GM19023 (cell line): ENCODE results near the gene NCR2.

ENCODE experiments used
- ATAC-seq: cut with Tn5 transposase; IDR thresholded peaks from one replicate; pipeline ENCODE4 v1.9.1; 2021; ENCODE audit warnings: mild to moderate bottlenecking, moderate library complexity; ENCODE audit not compliant: unreplicated experiment

NCR2 gene

DNA sequence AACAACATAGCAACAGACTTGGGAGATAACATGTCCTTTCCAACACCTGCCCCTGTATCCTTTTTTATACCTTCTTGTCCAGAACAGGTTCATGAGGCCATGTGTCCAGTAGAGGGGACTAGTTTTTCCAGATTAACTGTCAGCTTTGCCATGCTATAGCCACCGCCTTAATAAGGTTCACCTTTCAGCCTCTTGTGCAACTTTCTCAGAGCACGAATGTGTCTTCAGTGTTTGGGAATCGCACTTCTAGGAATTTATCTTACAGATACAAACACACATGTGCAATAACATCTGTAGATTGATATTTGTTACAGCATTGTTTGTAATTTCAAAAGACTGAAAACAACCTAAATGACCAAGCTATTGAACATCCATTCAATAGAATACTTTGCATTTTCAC is 21.4 kb downstream of the NCR2 start:
- ATAC-seq = no peak

DNA sequence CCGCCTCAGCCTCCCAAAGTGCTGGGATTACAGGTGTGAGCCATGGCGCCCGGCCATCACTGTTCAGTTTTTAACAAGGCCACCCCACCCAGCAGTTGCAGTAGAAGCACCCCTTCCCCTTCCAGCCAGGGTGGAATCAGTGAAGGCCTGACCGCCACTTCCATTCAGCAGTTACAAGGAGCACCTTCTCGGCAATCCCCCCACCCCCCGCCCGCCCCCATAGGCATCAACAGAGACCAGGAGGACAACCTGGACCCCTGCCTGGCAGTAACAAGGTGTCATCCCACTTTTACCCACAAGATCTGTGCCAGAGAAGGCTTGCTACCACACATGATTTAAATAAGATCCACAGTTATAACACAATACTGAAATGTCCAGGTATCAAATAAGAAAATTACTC is 23.1 kb downstream of the NCR2 start:
- no peak for ATAC-seq

DNA sequence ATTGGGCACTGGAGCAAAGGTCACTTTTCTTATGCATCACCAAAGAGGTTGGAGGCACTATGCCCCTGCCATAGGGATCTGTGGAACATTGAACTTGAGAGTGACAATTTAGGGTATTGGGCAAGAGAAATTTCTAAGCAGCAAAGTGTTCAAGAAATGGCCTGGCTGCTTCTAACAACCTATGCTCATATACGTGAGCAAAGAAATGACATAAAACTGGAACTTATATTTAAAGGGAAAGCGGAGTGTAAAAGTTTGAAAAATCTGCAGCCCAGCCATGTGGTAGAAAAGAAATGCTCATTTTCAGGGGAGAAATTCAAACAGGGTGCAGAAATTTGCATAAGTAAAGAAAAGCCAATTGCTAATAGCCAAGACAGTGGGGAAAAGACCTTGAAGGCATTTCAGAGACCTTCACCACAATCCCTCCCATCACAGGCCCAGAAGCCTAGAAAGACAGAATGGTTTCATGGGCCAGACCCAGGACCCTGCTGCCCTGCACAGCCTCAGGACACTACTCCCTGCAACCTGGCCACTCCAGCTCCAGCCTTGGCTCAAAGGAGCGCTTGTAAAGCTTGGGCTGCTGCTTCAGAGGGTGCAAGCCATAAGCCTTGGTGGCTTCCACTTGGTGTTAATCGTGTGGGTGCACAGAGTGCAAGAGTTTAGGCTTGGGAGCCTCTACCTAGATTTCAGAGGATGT is 24.4 kb downstream of the NCR2 start:
- no peak for ATAC-seq

DNA sequence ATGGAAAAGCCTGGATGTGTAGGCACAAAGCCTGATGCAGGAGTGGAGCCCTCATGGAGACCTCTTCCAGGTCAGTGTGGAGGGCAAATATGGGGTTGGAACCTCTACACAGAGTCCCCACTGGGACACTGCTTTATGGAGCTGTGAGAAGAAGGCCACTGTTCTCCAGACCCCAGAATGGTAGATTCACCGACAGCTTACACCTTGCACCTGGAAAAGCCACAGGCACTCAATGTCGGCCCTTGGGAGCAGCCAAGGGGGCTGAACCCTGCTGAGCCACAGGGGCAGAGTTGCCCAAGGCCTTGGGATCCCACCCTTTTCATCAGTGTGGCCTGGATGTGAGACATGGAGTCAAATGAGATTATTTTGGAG is 24.9 kb downstream of the NCR2 start:
- no peak for ATAC-seq

DNA sequence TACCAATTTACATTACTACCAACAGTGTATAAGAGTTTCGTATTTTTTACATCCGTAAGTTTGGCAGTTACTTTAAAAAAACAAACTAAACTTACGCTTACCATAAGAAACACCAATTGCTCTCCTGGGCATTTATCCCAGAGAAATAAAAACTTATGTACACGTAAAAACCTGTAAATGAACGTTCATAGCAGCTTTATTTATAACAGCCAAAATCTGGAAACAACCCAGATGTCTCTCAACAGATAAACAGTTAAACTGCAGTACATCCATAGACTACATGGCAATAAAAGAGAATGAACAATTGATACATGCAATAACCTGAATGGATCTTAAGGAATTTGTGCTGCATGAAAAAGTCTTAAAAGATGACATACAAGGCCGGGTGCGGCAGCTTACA is 30.7 kb downstream of the NCR2 start:
- no peak for ATAC-seq

DNA sequence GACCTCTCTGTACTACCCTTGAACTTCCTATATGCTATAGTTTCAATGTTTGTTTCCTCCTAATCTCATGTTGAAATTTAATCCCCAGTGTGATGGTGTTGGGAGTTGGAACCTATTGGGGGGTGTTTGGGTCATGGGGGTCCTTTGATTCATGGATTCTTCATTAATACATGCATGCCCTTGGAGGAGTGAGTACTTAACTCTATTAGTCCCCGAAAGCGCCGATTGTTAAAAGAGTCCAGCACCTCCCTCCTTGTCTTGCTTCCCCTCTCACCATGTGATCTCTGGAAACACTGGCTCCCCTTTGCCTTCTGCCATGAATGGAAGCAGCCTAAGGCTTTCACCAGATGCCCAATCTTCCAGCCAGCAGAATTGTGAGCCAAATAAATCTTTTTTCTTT is 31.7 kb downstream of the NCR2 start:
- ATAC-seq = no peak

DNA sequence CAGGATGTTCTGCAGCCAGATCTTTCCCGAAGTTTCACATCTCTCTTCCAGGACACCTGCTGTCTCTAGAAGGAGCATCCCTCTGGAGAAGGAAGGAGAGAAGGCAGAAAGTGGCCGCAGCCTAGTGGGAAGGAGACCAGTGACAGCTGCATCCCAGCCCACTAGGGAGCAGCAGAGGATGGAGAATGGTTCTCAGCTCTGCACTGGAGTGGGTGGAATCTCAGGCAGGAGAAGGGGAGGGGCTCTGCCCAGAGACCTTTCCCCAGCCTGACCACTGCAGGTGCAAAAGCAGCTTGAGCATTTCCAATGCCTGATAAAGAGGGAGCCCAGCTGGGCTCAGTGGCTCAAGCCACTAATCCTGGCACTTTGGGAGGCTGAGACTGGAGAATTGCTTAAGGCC is 32.3 kb downstream of the NCR2 start:
- no peak for ATAC-seq

DNA sequence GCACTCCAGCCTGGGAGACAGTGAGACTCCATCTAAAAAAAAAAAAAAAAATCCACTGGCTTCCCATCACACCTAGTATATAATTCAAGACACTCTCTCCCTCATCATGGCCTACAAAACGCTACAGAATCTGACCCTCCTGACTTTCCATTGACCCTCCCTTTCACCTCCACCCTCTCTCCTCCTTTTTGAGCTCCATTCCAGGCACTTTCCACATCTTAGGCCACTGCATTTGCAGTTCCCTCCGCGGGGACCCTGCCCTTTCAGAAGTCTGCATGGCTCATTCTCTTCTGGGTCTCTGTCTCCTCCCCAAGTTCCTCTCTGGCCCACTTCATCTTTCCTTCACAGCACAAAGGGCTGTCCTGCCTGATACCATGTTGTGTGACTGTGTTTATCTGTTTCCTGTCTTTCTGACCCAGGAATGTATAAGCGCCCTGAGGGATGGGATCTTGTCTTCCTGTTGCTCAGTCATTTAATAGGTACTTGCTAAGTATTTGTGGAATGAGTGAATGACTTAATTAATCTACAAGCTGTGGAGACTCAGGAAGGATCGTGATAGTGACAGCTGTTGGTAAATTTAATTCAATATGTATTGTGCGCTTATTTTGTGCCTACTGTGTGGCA is 35.2 kb downstream of the NCR2 start:
- ATAC-seq = no peak

DNA sequence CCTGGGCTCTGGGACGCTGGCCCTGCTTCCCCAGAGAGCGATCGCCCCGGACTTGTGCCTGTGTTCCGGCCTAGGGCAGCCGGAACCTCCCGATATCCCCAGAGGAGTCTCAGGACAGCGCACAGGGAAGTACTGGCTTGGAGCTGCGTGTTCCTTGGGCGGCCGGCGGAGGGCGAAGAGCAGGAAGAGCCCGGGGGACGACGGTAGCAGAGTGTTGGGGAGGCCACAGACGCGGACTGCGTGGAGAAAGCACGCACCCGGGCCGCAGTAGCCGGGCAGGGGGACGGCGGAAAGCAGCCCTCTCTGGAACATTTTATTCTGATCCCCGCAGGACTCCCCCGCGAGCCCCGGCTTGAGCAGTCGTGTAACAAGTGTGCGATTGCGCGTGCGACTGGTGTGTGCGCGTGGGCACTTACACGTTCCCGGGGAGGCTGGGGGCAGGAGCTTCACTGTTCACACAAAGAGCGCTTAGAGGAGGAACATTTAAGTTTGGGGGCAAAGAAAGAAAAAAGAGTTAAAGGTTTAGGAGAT is 36.1 kb downstream of the NCR2 start:
- ATAC-seq = no peak

DNA sequence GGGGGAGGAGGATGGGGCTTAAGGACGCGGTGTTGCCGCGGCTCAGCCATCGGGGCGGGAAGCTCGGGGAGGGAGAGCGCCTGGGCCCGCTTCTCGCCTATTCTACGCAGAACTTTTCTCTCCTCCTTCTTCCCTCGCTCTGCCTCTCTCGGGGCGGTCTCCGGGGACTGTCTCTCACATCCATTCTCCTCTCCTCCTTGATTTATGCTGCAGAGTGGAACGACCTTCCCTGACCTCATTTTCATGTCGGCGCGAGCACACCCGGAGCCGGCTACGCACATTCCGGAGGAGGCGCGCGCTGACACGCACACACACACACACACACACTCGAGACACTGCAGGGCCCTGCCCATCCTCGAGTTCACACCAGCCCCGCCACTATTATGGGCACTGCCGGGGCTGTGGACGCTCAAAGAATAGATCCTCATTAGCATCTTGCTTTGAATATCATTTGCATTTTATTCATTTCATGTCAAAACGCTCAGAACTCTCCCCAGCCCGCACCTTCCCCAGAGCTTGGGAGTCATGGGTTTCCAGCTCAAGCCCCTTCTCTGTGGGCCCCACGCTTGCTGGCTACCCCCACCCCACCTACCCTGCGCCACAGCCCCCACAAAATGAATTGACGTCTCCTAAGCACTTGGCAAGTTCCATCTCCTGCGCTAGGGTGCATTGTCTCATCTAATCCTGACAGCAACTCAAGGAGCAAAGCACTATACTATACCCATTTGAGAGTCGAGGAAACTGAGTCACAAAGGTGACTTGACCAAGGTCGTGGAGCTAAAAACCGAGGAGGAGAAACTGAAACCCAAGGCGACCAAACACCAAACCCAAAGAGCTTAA is 36.8 kb downstream of the NCR2 start:
- ATAC-seq = no peak

DNA sequence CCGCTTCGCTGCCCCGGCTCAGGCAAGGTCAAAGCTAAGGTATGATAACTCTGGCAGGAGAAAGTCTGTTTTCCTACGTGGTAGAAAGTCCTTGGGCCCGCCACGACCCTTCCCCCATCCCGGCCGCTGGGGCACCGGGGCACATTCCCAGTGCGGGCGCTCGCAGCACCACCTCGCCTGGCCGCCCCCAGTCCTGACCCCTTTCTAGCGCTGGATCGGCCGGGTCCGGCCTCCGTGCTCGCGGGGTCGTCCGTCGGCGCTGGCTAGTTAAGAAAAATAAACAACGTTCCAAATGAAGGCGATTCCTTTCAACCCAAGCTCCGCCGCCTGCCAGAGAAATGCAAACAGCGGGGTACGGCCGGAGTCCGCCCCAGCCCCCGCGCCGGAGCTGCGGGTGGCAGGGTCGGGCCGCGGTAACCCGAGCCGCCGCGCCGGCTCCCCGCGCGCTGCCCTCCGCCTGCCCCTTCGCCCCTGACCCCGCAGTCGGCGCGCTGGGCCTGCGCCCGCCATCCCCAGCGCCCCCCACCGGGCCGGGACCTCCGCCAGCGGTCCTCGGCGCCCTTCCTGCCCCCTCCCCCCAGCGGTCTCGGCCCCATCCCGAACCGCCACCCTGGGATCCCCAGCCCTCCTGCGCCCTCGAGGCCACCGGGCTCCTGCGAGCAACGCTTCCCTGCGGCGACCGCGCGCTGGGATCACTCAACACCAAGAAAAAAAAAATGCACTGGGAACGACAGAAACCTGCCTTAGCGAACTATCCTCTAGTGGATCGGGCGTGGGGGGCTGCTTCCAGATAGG is 37.6 kb downstream of the NCR2 start:
- ATAC-seq = no peak

DNA sequence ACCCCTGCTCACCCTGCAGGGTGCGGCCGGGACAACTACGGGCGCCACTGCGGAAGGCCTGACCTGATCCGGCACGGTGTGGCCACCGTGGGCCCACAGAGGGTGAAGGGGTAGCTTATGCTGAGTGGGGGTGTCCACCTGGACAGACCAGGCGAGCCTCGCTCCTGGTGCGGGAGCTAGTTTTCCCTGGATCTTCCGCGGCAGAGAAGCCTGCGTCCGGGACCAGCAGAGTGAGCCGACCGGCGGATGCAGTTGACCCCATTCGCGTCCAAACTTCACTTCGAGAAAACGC is 38.2 kb downstream of the NCR2 start:
- ATAC-seq = no peak

DNA sequence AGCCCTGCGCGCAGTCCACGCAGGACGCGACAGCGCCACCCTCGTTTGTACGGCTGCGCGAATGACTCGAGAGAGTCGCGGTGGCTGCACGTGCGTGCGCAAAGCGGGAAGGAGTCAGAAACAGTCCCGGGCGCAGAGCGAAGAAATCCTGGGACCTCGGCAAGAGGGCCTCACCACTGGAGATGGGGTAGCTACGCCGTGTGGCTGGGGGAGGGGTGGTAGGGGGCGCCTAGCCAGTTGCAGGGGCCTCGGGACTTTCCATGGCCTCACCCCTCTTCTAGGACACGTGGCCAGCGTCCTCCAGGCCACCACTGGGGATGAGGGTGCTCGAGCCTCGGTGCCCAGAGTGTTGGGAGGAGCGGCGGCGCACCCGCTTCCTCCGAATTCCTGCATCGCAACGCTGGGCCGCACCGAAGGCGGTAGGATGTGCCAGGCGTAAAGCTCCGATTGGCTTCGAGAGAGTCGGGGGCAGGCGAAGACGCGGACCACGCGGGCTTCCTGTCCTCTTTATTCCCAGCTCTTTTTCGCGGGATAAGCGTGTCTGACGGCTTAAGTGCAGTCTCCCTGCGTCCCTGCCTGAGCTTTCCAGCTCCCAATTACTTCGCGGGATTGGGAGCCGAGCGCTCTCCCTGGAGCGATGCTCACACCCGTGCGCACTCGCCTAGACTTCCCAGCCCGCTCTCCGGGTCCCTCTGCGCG is 38.7 kb downstream of the NCR2 start:
- no peak for ATAC-seq

DNA sequence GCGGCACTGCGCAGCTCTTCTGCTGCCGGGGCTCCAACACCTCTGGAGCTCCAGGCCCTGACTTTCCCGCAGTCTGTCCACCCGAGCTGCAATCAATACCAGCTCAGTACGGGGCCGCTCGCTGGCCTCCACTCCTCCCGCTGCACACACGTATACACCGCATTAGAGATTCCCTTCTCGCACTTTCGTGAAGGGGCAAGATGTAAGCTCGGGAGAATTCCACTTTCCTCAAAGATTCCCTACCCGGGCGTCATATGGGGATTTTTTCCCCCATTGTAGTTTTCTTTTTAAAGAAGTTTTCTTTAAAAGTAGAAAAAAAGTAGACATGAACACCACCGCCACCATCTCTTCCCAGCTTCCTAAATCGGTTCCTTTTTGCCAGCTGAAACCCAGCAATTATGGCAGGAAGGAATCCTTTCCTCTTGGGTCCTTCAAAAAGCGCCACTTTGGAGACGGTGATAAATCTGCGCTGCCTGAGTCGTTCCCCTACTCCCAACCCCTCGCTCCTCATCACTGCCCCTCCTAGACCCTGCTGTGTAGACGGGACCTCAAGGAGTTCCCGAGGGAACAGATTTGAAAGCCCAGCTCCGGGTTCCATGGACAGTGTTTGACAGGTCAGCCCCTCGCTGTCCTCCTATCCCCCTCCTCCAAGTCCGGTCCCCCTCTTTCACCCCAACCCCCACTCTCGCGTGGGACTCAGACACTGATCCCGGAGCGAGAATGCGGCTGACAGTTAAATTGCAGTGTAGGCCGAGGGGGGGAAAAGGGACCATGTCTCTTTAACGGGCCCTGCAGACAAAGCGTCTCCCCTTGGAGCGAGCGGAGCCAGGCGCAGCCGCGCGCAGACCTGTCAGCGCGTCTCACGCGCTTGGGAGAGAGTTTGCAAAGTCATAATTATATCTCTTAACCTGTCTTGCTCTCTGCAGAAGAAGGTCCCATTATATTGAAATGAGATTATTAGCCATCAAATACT is 39.5 kb downstream of the NCR2 start:
- ATAC-seq = no peak

DNA sequence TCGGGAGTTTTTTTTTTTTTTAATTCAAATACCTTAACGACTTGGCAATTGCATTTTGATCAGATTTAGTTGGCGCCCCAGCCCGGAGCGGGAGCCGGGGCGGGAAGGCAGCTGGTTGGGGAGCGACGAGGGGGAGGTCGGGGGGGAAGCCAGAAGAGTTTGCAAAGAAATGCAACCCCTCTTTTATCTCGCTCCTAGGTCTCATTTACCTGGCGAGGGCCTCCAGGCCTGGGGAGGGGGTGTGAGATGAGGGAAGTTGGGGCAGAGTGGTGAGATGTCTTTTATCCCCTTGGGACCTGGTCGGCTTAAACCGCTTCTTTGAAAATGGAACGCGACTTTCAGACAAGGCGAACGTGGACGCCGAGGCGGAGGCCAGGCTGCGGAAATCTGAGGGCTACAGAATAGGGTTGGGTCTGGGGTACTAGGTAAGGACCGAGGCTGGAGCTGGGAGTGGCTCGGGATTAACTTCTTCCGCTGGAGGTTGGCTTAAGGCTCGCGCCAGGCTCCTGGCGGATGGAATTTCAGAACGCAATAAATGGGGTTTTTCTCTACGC is 40.3 kb downstream of the NCR2 start:
- no peak for ATAC-seq

DNA sequence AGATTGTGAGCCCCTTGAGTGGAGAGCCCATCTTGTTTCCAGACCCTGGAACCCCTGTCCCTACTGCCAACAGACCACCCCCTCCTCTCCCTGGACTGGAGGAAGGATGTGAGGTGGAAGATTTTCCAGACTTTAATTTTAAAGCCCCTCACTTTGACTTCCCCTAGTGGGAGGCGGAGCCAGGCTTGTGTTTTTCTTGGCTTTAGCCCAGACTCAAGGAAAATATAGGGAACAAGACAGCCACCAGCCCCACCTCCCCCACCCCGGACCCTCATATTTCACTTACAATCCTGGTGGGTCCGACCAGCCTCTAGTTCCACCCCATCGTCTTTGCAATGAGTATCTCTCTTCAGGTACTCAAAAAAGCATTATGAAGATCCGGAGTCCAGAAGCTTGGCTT is 40.8 kb downstream of the NCR2 start:
- ATAC-seq = no peak

DNA sequence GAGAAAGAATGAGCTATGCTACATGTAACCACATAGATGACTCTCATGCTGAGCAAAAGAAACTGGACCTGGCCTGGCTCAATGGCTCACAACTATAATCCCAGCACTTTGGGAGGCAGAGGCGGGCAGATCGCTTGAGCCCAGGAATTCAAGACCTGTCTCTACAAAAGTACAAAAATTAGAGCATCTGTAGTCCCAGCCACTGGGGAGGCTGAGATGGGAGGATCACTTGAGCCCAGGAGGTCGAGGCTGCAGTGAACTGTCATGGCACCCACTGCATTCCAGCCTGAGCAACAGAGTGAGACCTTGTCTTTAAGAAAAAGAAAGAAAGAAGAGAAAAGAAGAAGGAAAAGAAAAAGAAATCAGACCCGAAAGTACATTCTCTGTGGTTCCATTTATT is 41.7 kb downstream of the NCR2 start:
- no peak for ATAC-seq

DNA sequence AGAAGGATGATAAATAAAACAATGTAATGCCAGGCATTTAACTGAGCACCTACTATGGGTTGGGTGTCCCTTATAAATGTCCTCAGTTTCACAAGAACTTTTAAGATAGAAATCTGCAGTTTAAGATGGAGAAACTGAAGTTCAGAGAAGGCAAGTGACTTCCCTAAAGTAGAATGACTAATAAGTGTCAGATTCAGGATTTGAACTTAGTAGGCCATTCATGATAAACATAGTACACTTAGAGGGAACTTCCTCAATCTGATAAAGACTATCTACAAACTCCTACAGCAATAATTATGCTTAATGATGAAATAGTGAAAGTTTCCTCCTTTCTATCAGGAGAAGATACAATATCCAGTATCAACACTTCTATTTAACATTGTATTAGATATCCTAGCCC is 43.9 kb downstream of the NCR2 start:
- no peak for ATAC-seq

DNA sequence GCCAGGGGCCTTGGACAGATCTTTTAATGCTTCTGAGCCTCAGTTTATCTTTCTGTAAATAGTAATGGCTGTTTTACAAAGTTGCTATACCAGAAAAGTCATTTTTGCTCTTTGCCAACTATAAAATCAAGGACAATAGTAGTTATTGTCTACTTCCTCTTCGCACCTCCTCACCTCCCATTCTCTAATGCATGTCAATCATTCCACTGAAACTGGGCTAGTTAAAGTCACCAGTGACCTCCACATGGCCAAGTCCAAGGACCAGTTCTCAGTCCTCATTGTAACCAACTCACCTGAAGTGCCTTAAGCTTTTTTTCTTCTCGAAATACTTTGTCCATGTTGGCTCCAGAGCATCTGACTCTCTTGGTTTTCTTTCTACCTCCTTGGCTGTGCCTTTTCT is 51.2 kb downstream of the NCR2 start:
- no peak for ATAC-seq
